Brain microvascular endothelial cell (primary cell): ENCODE data around the gene TMPRSS2.

ENCODE experiments used
- DNase-seq: peaks from one replicate; pipeline ENCODE4 v3.0.0-alpha.2; 2020
- H3K27ac ChIP-seq: fragments of 250-450 bp; sonication (Bioruptor Pico); 2 replicates; pipeline ENCODE4 v1.5.1; 2020; ENCODE audit warnings: mild to moderate bottlenecking, moderate library complexity
- H3K27me3 ChIP-seq: fragments of 250-450 bp; sonication (Bioruptor Pico); replicated peaks from 2 replicates; pipeline ENCODE4 v1.5.1; 2020; ENCODE audit warnings: mild to moderate bottlenecking
- H3K36me3 ChIP-seq: fragments of 250-450 bp; sonication (Bioruptor Pico); replicated peaks from 2 replicates; pipeline ENCODE4 v1.5.1; 2020; ENCODE audit warnings: mild to moderate bottlenecking
- H3K4me3 ChIP-seq: 2 replicates; pipeline ENCODE4 v1.5.1; 2011; ENCODE audit warnings: low read depth, mild to moderate bottlenecking, control low read depth, low read length, moderate library complexity
- CTCF ChIP-seq: IDR thresholded peaks from 2 replicates; pipeline ENCODE4 v1.5.1; 2011; ENCODE audit warnings: low read depth, mild to moderate bottlenecking, moderate library complexity, low read length, control low read depth, inconsistent platforms; ENCODE audit errors: missing control alignments
- in situ Hi-C: cut with HindIII; loops from 2 replicates; pipeline ENCODE4 v1.10.0; 2017; ENCODE audit warnings: low sequenced_read_pairs, low pct_ligation_motif_present

TMPRSS2 gene

DNA sequence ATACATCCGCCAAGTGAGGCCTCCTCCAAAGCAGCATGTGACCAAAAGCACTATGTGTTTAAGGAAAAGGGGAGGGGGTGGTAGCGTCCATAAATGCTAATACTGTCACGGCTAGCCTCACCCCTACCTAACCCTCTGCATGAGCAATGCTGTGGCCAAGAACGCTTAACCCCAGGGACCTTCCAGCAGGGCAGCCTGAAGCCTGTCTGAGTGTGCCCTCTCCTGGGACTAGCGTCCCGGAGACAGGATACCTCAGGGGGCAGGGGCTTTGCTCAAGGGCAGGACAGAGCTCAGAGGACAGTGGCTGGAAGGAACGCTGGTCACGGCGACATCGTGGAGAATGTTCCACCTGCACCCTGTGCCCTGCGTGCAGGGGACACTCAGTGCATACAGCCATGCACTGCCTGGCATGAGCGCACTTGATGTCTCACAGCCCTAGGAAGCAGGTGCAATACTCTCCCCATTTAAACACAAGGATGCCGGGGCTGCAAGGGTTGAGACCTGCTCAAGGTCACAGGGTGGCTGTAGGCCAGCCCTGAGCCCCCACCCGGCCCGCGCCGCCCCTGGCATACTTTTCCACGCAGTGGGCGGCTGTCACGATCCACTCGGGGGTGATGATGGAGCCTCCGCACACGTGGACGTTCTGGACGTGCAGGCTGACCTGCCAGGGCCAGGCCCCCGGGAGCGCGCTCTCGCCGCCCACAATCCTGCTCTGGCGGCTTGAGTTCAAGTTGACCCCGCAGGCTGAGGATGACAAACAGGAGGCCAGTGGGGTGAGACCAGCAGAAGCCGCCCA lies 35.0 kb downstream of the TMPRSS2 start:
- no peak for DNase-seq
- Histone ChIP-seq H3K4me3 (no peak overlapping the region), H3K27me3 (no peaks in the 10 kb centered on the region), H3K27ac (no peak overlapping the region), H3K36me3 (no peaks in the 10 kb centered on the region)
- TF ChIP-seq CTCF, result no peak
- in situ Hi-C loops, result no loop called here

- Histone ChIP-seq H3K4me3 (no peak overlapping the region), H3K27me3 (no peaks in the 10 kb centered on the region), H3K36me3 (no peaks in the 10 kb centered on the region), H3K27ac (no peak overlapping the region)
- no peak for TF ChIP-seq CTCF
- in situ Hi-C loops, result no loop called here
- DNase-seq, result no peak
These were observed 37.9 kb downstream of the TMPRSS2 start for GRCh38 chr21:41470054-41470453.

- no peaks in the 10 kb centered on the region for H3K36me3 ChIP-seq
- DNase-seq, result no peak
- no peak overlapping the region for H3K4me3 ChIP-seq
- H3K27ac ChIP-seq, result no peak overlapping the region
- in situ Hi-C loops, result no loop called here
- H3K27me3 ChIP-seq, result no peaks in the 10 kb centered on the region
- TF ChIP-seq CTCF, result no peak
These were observed 41.7 kb downstream of the TMPRSS2 start for GRCh38 chr21:41466024-41466820.

- in situ Hi-C loops, result no loop called here
- Histone ChIP-seq H3K4me3 (no peak overlapping the region), H3K27me3 (no peaks in the 10 kb centered on the region), H3K36me3 (no peaks in the 10 kb centered on the region), H3K27ac (no peak overlapping the region)
- TF ChIP-seq CTCF, result no peak
- no peak for DNase-seq
These were observed 42.7 kb downstream of the TMPRSS2 start for GRCh38 chr21:41465176-41465781.

GRCh38 chr21:41460578-41461527 lies 47.1 kb downstream of the TMPRSS2 start:
- in situ Hi-C loops, result no loop called here
- H3K27me3 ChIP-seq, result no peaks in the 10 kb centered on the region
- TF ChIP-seq CTCF, result peak; percentile 89
- peak; percentile 63 for DNase-seq
- no peak overlapping the region for H3K4me3 ChIP-seq
- H3K36me3 ChIP-seq, result no peaks in the 10 kb centered on the region
- no peak overlapping the region for H3K27ac ChIP-seq
